Fibroblast of lung (primary cell): ENCODE data around the gene STKLD1. TPM values are rescaled to one million over a fixed set of nuclear protein-coding genes. Genes with fewer than 3 reads are reported as not detected.

Experiments
- DNase-seq, 2 donors: peaks; one replicate each; pipeline versions ENCODE4 v3.0.0 to v3.0.0-alpha.2; 2010; ENCODE audit warnings: low read depth in 2 of 2
- H2AFZ ChIP-seq: 2 replicates; pipeline ENCODE4 v1.5.1; 2012; ENCODE audit warnings: low read length, control low read depth, inconsistent platforms
- H3K27ac ChIP-seq: 2 replicates; pipeline ENCODE4 v1.5.1; 2011; ENCODE audit warnings: low read length, control low read depth; ENCODE audit not compliant: insufficient read depth
- H3K27me3 ChIP-seq: 2 replicates; pipeline ENCODE4 v1.5.1; 2011; ENCODE audit warnings: mild to moderate bottlenecking, low read length; ENCODE audit not compliant: control insufficient read depth, insufficient read depth
- H3K36me3 ChIP-seq: 2 replicates; pipeline ENCODE4 v1.5.1; 2011; ENCODE audit warnings: low read length; ENCODE audit not compliant: control insufficient read depth, insufficient read depth
- H3K4me1 ChIP-seq: 2 replicates; pipeline ENCODE4 v1.5.1; 2011; ENCODE audit warnings: low read length; ENCODE audit not compliant: control insufficient read depth, insufficient read depth; ENCODE audit errors: extremely low read depth
- H3K4me2 ChIP-seq: 2 replicates; pipeline ENCODE4 v1.5.1; 2011; ENCODE audit warnings: low read length, control low read depth; ENCODE audit not compliant: insufficient read depth; ENCODE audit errors: extremely low read depth
- H3K4me3 ChIP-seq, 4 experiments: fragments of 200-600 bp in 1 of 4; sonication (generic) in 1 of 4; replicated peaks in 1 of 4; 2 replicates each; pipeline ENCODE4 v1.5.1; 2011 to 2016; ENCODE audit warnings: low read length in 4 of 4, low read depth in 3 of 4, mild to moderate bottlenecking in 3 of 4, control low read depth in 2 of 4, inconsistent platforms in 1 of 4, mixed read lengths in 1 of 4; ENCODE audit not compliant: insufficient read depth in 1 of 4; ENCODE audit errors: control extremely low read depth in 1 of 4
- H3K79me2 ChIP-seq: 2 replicates; pipeline ENCODE4 v1.5.1; 2012; ENCODE audit warnings: mild to moderate bottlenecking, low read length, inconsistent platforms; ENCODE audit not compliant: control insufficient read depth, insufficient read depth
- H3K9ac ChIP-seq: 2 replicates; pipeline ENCODE4 v1.5.1; 2011; ENCODE audit warnings: mild to moderate bottlenecking, low read length, control low read depth; ENCODE audit not compliant: insufficient read depth
- H3K9me3 ChIP-seq: 2 replicates; pipeline ENCODE4 v1.5.1; 2012; ENCODE audit warnings: low read depth, low read length; ENCODE audit not compliant: control insufficient read depth, insufficient read depth
- H4K20me1 ChIP-seq: 2 replicates; pipeline ENCODE4 v1.5.1; 2011; ENCODE audit warnings: low read length; ENCODE audit not compliant: control insufficient read depth, insufficient read depth; ENCODE audit errors: extremely low read depth
- CTCF ChIP-seq, 2 donors: IDR thresholded peaks in 1 of 2; conservative IDR thresholded peaks in 1 of 2; 1 replicate in 1 of 2; 2 replicates in 1 of 2; pipeline ENCODE4 v1.5.1; 2011 to 2012; ENCODE audit warnings: low read length in 2 of 2, control low read depth in 1 of 2, inconsistent platforms in 1 of 2, low read depth in 1 of 2, mild to moderate bottlenecking in 1 of 2
- EZH2 ChIP-seq: IDR thresholded peaks from 2 replicates; pipeline ENCODE4 v1.5.1; 2012; ENCODE audit warnings: low read length, control low read depth, mild to moderate bottlenecking; ENCODE audit errors: missing control alignments
- polyA plus RNA-seq, 2 donors: library from polyadenylated mRNA; depleted of rRNA in 1 of 2; stranded (reverse) in 1 of 2; unstranded in 1 of 2; fragments of >200 nt; gene quantifications; 2 replicates each; pipeline ENCODE4 v1.2.1, GENCODE V29; 2011 to 2012; ENCODE audit warnings: missing spikeins in 1 of 2
- total RNA-seq: library from RNA; depleted of rRNA; stranded (reverse); fragments of >200 nt; gene quantifications from 2 replicates; pipeline ENCODE4 v1.2.1, GENCODE V29; 2014

The STKLD1 gene
- total and polyA plus RNA-seq, 2 donors (not counting 1 experiment from before 2014, with no cell fraction given) = 0.79 to 0.99 TPM

DNA sequence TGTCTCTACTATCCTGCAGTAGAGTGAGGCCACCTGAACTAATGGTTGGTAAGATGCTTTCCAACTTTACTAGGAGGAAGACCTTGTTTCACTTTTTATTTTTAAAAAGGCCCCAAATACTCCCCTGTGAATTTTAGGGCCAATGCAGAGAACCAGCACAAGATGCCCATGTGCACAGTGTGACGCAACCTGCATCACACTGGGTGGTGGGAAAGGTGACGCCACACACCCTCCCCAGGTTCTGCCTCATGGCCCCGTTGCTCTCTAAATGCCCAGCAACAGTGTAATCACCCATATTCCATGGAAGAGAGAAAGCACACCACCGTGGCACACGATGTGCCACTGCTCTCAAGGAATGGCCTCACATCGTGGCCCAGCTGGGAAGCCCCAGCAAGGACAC lies 6.7 kb upstream of the STKLD1 start:
- Histone ChIP-seq H3K4me3 (no peak overlapping the region), H3K4me1 (peaks cover 10% of the 10 kb centered on the region), H3K4me2 (no peak overlapping the region), H4K20me1 (peaks cover 10% of the 10 kb centered on the region), H3K27ac (no peak overlapping the region), H3K27me3 (no peaks in the 10 kb centered on the region), H3K79me2 (peaks cover 96% of the 10 kb centered on the region), H3K36me3 (peaks cover 51% of the 10 kb centered on the region), H3K9ac (no peak overlapping the region), H3K9me3 (no peaks in the 10 kb centered on the region), H2AFZ (no peak overlapping the region)
- TF ChIP-seq CTCF (conservative IDR thresholded peaks at IDR 0.05 in 1 of 2, IDR thresholded peaks at IDR 0.05 in 1 of 2; ENCODE audit: low read depth in 1 of 2, low read length in 2 of 2) (no peak), EZH2 (no peak)
- DNase-seq = no peak

DNA sequence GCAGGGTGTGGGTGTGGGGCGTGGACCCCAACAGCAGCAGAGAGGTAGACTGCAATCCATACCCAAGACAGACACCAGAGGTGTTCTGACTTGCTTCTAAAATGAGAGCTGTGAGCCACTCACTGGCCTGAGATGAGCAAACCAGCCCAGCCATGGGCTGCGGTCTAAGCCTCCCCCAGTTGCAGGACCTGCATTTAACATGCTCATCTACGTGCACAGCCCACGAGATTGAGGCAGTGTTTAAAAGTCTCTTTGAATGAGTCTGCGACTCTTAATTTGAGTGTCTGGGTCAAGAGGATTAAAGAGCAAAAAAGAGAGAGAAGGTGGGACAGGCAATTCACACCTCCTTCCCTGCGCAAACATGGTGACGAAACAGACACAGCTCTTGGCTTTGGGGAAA lies 6.2 kb upstream of the STKLD1 start:
- peaks cover 98% of the 10 kb centered on the region for H3K79me2 ChIP-seq
- DNase-seq = no peak
- no peaks in the 10 kb centered on the region for H3K27me3 ChIP-seq
- H3K4me2 ChIP-seq = no peak overlapping the region
- TF ChIP-seq EZH2 (no peak), CTCF (conservative IDR thresholded peaks at IDR 0.05 in 1 of 2, IDR thresholded peaks at IDR 0.05 in 1 of 2; ENCODE audit: low read depth in 1 of 2, low read length in 2 of 2) (no peak)
- H2AFZ ChIP-seq = no peak overlapping the region
- peaks cover 10% of the 10 kb centered on the region for H4K20me1 ChIP-seq
- H3K27ac ChIP-seq = no peak overlapping the region
- H3K4me1 ChIP-seq = peaks cover 10% of the 10 kb centered on the region
- H3K4me3 ChIP-seq = no peak overlapping the region
- H3K9me3 ChIP-seq = no peaks in the 10 kb centered on the region
- H3K36me3 ChIP-seq = peaks cover 48% of the 10 kb centered on the region
- H3K9ac ChIP-seq = no peak overlapping the region

DNA sequence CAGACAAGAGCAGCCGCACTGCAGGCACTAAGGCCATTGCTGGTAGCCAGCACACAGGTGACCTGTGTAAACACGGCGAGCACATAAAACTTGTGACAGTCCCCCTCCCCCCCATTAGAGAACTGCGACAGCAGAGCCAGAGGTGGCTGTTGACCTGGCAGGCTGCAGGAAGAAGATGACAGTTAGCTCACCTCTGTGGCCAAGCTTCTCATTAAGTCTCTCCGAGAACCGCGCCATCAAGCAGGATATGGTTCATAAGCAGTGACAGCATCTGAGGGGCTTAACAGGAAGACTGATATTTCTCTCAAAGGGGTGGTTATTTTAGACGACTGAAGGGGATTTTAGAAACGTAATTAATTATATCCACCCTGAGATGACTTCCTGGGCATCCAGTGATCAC lies 5.5 kb upstream of the STKLD1 start:
- Histone ChIP-seq H3K9me3 (no peaks in the 10 kb centered on the region), H3K4me1 (peaks cover 10% of the 10 kb centered on the region), H3K79me2 (peaks cover 100% of the 10 kb centered on the region), H2AFZ (no peak overlapping the region), H3K4me3 (no peak overlapping the region), H4K20me1 (peaks cover 10% of the 10 kb centered on the region), H3K36me3 (peaks cover 48% of the 10 kb centered on the region), H3K9ac (no peak overlapping the region), H3K27me3 (no peaks in the 10 kb centered on the region), H3K27ac (no peak overlapping the region), H3K4me2 (peak overlapping the region; percentile 21)
- no peak for TF ChIP-seq EZH2
- no peak for DNase-seq
